Measurements from ENCODE around the gene DNM1L. TPM values are rescaled to one million over a fixed set of nuclear protein-coding genes. Genes with fewer than 3 reads are reported as not detected.

DNM1L gene
- total and polyA plus RNA-seq, 9 of the 15 experiments (the other 6 are each of a cell fraction or from before 2014, with no cell fraction given), result 24.1 to 82.8 (median 61.5) TPM

DNA sequence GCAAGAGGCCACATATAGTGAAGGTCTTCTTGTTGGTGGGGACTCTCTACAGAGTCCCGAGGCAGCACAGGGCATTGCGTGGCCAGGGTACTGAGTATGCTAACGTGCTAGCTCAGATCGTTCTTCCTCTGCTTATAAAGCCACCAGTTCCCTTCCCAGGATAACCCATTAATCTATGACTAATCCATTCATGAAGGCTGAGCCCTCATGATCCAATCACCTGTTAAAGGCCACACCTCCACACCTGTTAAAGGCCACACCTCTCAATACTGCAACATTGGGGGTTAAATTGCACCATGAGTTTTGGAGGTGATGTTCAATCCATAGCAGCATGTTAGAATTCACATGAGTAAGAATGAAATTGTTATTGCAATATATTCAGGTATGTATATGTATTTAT, 89.4 kb downstream of the DNM1L start (continued):
- TF ChIP-seq DMBX1 (CRISPR knock-in tag; IDR thresholded peaks at IDR 0.05; ENCODE audit: borderline replicate concordance) (no peak), OTX1 (CRISPR knock-in tag; IDR thresholded peaks at IDR 0.05) (no peak), SIN3B (IDR thresholded peaks at IDR 0.05; ENCODE audit: low read depth) (no peak), KLF16 (IDR thresholded peaks at IDR 0.05) (no peak), FIP1L1 (IDR thresholded peaks at IDR 0.05; ENCODE audit: low read depth, low read length, poor library complexity, severe bottlenecking) (no peak), FOXA3 (CRISPR knock-in tag; conservative IDR thresholded peaks at IDR 0.05 in 1 of 2, IDR thresholded peaks at IDR 0.05 in 1 of 2) (no peak), POLR2B (IDR thresholded peaks at IDR 0.05; ENCODE audit: low read depth, partially characterized antibody) (no peak)

DNA sequence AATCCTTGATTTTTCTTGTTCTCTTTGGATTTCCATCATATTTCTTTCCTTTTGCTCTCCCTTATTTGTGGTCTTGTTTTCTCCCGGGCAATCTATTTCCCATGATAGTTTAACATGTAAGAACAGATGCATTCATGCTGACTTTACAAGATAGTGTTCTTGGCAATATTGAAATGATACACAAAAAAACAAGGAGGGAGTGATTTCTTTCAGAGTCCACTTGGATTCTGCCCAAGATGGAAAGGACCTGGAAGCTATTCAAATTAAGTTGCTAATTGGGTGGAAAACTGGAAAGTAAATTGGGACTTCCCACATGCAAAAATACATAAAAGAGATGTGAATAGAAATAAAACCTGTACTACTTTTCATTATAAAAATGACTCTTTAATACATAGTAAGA, 91.0 kb downstream of the DNM1L start:
- Histone ChIP-seq H3K4me3 (no peak overlapping the region), H3K27ac (ENCODE audit: extremely low read depth, low read depth, low read length) (no peak overlapping the region), H3K9me3 (replicated peaks; ENCODE audit: control insufficient read depth, insufficient read depth, low read depth, low read length) (no peaks in the 10 kb centered on the region), H3K9ac (ENCODE audit: insufficient read depth in 1 of 2, low read depth in 2 of 2, low read length in 2 of 2) (no peak overlapping the region), H3K27me3 (ENCODE audit: control insufficient read depth in 2 of 2, insufficient read depth in 2 of 2, low read length in 2 of 2) (peaks cover 2 to 7% of the 10 kb centered on the region in 2 experiments; a peak in 2 of 5 replicates), H3K9me1 (ENCODE audit: control insufficient read depth, insufficient read depth, low read length) (no peaks in the 10 kb centered on the region), H4K20me1 (replicated peaks; ENCODE audit: control insufficient read depth, insufficient read depth, low read length) (no peaks in the 10 kb centered on the region), H3K4me1 (replicated peaks in 1 of 2; ENCODE audit: control insufficient read depth in 2 of 2, insufficient read depth in 2 of 2, low read length in 2 of 2) (no peaks in the 10 kb centered on the region), H3K36me3 (ENCODE audit: control insufficient read depth, insufficient read depth, low read length) (no peaks in the 10 kb centered on the region), H3K4me2 (ENCODE audit: insufficient read depth, low read length) (no peak overlapping the region), H2AFZ (ENCODE audit: low read depth, low read length) (no peak overlapping the region), H3K79me2 (ENCODE audit: control insufficient read depth, insufficient read depth, low read length) (no peaks in the 10 kb centered on the region)
- ChIA-PET CTCF (ENCODE audit: low intra/inter-chr PET ratio) (no interaction called here), POLR2A (interaction anchor here (1.4 kb wide), 1 partner anchor 14 kb away, joined by 3 read pairs; the partner anchor contains the start of gene YARS2)
- FAIRE-seq (no peak), DNase-seq (ENCODE audit: extremely low read depth in 1 of 4, low spot score in 3 of 4) (no peak), ATAC-seq (no peak)
- TF ChIP-seq RNF2 (IDR thresholded peaks at IDR 0.05), result no peak
- TF ChIP-seq TBP (optimal IDR thresholded peaks at IDR 0.05; ENCODE audit: low read depth, low read length), result no peak
- TF ChIP-seq FOXK2 (conservative IDR thresholded peaks at IDR 0.05 in 1 of 2, IDR thresholded peaks at IDR 0.05 in 1 of 2; ENCODE audit: low read depth in 2 of 2), result no peak
- no peak for TF ChIP-seq HDAC8 (tag; IDR thresholded peaks at IDR 0.05)
- TF ChIP-seq KDM1A (IDR thresholded peaks at IDR 0.05), result no peak
- TF ChIP-seq, protein P1, sequence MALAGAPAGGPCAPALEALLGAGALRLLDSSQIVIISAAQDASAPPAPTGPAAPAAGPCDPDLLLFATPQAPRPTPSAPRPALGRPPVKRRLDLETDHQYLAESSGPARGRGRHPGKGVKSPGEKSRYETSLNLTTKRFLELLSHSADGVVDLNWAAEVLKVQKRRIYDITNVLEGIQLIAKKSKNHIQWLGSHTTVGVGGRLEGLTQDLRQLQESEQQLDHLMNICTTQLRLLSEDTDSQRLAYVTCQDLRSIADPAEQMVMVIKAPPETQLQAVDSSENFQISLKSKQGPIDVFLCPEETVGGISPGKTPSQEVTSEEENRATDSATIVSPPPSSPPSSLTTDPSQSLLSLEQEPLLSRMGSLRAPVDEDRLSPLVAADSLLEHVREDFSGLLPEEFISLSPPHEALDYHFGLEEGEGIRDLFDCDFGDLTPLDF (CRISPR knock-in tag; IDR thresholded peaks at IDR 0.05), result no peak
- no peak for TF ChIP-seq CEBPB (tag; IDR thresholded peaks at IDR 0.05)
- no peak for TF ChIP-seq SMAD2 (IDR thresholded peaks at IDR 0.05; ENCODE audit: low read depth, low read length)
- TF ChIP-seq ZNF717 (CRISPR knock-in tag; IDR thresholded peaks at IDR 0.05), result no peak
- no peak for TF ChIP-seq NR3C1 (CRISPR knock-in tag; IDR thresholded peaks at IDR 0.05)
- TF ChIP-seq, protein P2, sequence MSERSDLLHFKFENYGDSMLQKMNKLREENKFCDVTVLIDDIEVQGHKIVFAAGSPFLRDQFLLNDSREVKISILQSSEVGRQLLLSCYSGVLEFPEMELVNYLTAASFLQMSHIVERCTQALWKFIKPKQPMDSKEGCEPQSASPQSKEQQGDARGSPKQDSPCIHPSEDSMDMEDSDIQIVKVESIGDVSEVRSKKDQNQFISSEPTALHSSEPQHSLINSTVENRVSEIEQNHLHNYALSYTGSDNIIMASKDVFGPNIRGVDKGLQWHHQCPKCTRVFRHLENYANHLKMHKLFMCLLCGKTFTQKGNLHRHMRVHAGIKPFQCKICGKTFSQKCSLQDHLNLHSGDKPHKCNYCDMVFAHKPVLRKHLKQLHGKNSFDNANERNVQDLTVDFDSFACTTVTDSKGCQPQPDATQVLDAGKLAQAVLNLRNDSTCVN (CRISPR knock-in tag; IDR thresholded peaks at IDR 0.05), result no peak
- intact Hi-C loops (cut with micrococcal nuclease), result no loop called here
- no TSS peak for BruUV-seq (replicated peaks)
- 0% methylated on average over 1 of the region's 1 CpG for WGBS (ENCODE audit: insufficient coverage, low coverage, missing lambda C conversion rate)
- in situ Hi-C loops (cut with MboI), result no loop called here
